Panc1 (cell line): Measurements from ENCODE around the gene LRRC9.

Experiments
- CTCF ChIP-seq: fragments of 450-650 bp; IDR thresholded peaks from 2 replicates; pipeline ENCODE4 v1.5.1; 2017; ENCODE audit warnings: mild to moderate bottlenecking
- POLR2AphosphoS5 ChIP-seq: IDR thresholded peaks from 2 replicates; pipeline ENCODE4 v1.6.1; 2012; ENCODE audit warnings: mild to moderate bottlenecking, low read depth, low read length, moderate library complexity
- REST ChIP-seq, 2 experiments: IDR thresholded peaks; 2 replicates each; pipeline ENCODE4 v1.6.1; 2011 to 2012; ENCODE audit warnings: low read depth in 2 of 2, control low read depth in 1 of 2, low read length in 1 of 2, mild to moderate bottlenecking in 1 of 2, moderate library complexity in 1 of 2; ENCODE audit not compliant: insufficient read depth in 1 of 2
- SIN3A ChIP-seq: IDR thresholded peaks from 2 replicates; pipeline ENCODE4 v1.6.1; 2012; ENCODE audit warnings: low read depth, mild to moderate bottlenecking, low read length, moderate library complexity, borderline replicate concordance; ENCODE audit not compliant: insufficient read depth
- TCF7L2 ChIP-seq: IDR thresholded peaks from 2 replicates; pipeline ENCODE4 v1.6.1; 2011; ENCODE audit warnings: mild to moderate bottlenecking, low read depth, low read length, inconsistent platforms

DNA sequence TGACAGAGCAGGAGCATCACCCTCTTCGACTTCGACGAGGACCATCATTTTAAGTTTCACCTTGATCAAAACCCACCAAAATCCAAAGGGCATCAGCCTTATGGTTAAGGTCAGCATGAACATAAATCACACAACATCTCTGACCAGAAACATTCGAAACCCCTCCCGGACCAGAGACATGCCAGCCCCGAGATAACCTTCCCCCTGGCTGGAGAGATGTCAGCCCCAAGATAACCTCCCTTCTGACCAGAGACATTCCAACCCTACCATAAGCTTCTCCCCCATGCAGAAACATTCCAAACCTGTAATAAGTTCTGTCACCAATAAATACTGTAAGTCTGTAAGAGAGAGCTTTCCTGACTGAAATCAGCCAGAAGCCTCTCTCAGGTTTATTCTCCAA is 178.0 kb downstream of the LRRC9 start:
- TF ChIP-seq CTCF = no peak
- no peak for TF ChIP-seq SIN3A
- TF ChIP-seq POLR2AphosphoS5 = no peak
- TF ChIP-seq TCF7L2 = no peak
- TF ChIP-seq REST (IDR thresholded peaks at IDR 0.05; ENCODE audit: insufficient read depth in 1 of 2, low read depth in 2 of 2, low read length in 1 of 2) = no peak
